ENCODE measurements around the gene ALG12. TPM values are rescaled to one million over a fixed set of nuclear protein-coding genes. Genes with fewer than 3 reads are reported as not detected.

ALG12 gene
- total and polyA plus RNA-seq, 2 of the 8 experiments (the other 6 are each of a cell fraction or from before 2014, with no cell fraction given): 13.4 to 22.5 TPM

DNA sequence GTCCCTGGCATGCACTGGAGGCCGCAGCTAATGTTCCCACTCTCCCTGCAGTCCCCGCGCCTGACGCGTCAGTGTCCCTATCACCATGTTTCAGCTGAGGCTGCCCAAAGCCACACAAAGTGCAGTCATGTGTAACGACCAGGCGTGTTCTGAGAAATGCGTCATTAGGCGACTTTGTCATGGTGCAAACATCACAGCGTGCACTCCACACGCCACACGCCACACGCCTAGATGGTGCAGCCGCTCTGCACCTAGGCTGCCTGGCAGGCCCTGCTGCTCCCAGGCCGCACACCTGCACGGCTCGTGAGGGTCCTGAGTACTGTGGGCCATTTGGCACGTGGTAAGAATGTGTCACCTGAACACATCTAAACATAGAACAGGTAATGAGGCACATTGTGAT lies 2.6 kb upstream of the ALG12 start:
- Histone ChIP-seq H3K79me1 (ENCODE audit: low read depth, low read length) (peaks cover 3% of the 10 kb centered on the region; the same call in 1 of the 2 replicates), H2BK120ac (replicated peaks; ENCODE audit: low read depth, low read length) (no peak overlapping the region), H3K9ac (replicated peaks in 1 of 4; ENCODE audit: extremely low read depth in 1 of 4, low read depth in 3 of 4, low read length in 3 of 4) (no peak overlapping the region), H2AK5ac (ENCODE audit: low read depth, low read length) (no peak overlapping the region), H3K9me3 (ENCODE audit: insufficient read depth in 2 of 2, low read depth in 1 of 2, low read length in 1 of 2) (no peaks in the 10 kb centered on the region), H2BK20ac (ENCODE audit: low read length) (no peak overlapping the region), H3K4ac (replicated peaks; ENCODE audit: insufficient read length, low read depth, low read length) (no peak overlapping the region), H3K4me2 (ENCODE audit: insufficient read depth in 1 of 2, low read depth in 2 of 2, low read length in 2 of 2) (no peak overlapping the region), H3K4me3 (ENCODE audit: extremely low read depth in 1 of 4, insufficient read depth in 2 of 4, low read depth in 3 of 4, low read length in 4 of 4) (no peak overlapping the region), H2AFZ (ENCODE audit: low read length) (no peak overlapping the region), H3K36me3 (ENCODE audit: control insufficient read depth in 2 of 4, insufficient read depth in 4 of 4, low read length in 3 of 4) (peaks cover 0 to 3% (median 2%) of the 10 kb centered on the region in 4 experiments; a peak in 1 of 8 replicates), H2BK12ac (ENCODE audit: low read depth, low read length) (no peak overlapping the region), H3K18ac (ENCODE audit: extremely low read depth, low read length) (no peak overlapping the region), H4K20me1 (replicated peaks in 1 of 2; ENCODE audit: control insufficient read depth in 1 of 2, insufficient read depth in 2 of 2, low read length in 2 of 2) (peaks cover 2 to 3% of the 10 kb centered on the region in 2 experiments), H3K4me1 (replicated peaks in 1 of 4; ENCODE audit: control insufficient read depth in 3 of 4, insufficient read depth in 4 of 4, low read length in 3 of 4) (peaks cover 0 to 10% (median 1%) of the 10 kb centered on the region in 4 experiments; a peak in 5 of 7 replicates), H3K23ac (ENCODE audit: insufficient read length) (no peak overlapping the region), H3K79me2 (ENCODE audit: control insufficient read depth in 1 of 2, insufficient read depth in 2 of 2, low read length in 2 of 2) (peaks cover 0 to 8% of the 10 kb centered on the region in 2 experiments; a peak in 1 of 4 replicates), H2BK5ac (ENCODE audit: low read depth, low read length) (peak overlapping the region; percentile 26; the same call in 1 of the 2 replicates), H3K27ac (ENCODE audit: low read depth, low read length) (no peak overlapping the region), H3K23me2 (ENCODE audit: low read depth, low read length) (peaks cover 9% of the 10 kb centered on the region; the same call in 1 of the 2 replicates), H3K27me3 (replicated peaks in 1 of 4; ENCODE audit: control insufficient read depth in 3 of 4, extremely low read depth in 1 of 4, insufficient read depth in 3 of 4, low read length in 3 of 4) (no peaks in the 10 kb centered on the region; a peak in 2 of 7 replicates), H3K56ac (replicated peaks; ENCODE audit: insufficient read length, low read depth, low read length) (no peak overlapping the region), H4K5ac (ENCODE audit: insufficient read length, low read depth, low read length) (no peak overlapping the region), H2BK15ac (ENCODE audit: low read length) (no peak overlapping the region), H4K91ac (replicated peaks; ENCODE audit: insufficient read length, low read length) (no peak overlapping the region), H4K8ac (ENCODE audit: extremely low read depth, insufficient read depth, low read length) (no peak overlapping the region), H3K14ac (ENCODE audit: insufficient read length) (no peak overlapping the region)
- 92% methylated on average over 18 of the region's 18 CpGs; no CpG with 5 or more reads in 1 of the 2 experiments for WGBS, 2 experiments (ENCODE audit: extremely low coverage in 1 of 2, insufficient coverage in 1 of 2, insufficient read length in 1 of 2, insufficient replicate concordance in 2 of 2, low coverage in 1 of 2, low lambda C conversion rate in 2 of 2, missing lambda C conversion rate in 1 of 2)
- ChIA-PET CTCF (ENCODE audit: partially characterized antibody) (interaction anchor here (0.9 to 2.0 kb wide), 2 partner anchors 10 to 110 kb away, joined by 4 to 7 read pairs; no protein-coding TSS in a partner anchor), POLR2A (ENCODE audit: partially characterized antibody) (interaction anchor here (0.8 kb wide), 1 partner anchor 40 kb away, joined by 3 read pairs; no protein-coding TSS in a partner anchor)
- FAIRE-seq: no peak
- DNase-seq (ENCODE audit: low read depth in 1 of 2, low spot score in 2 of 2): no peak
- TF ChIP-seq POLR2AphosphoS5 (IDR thresholded peaks at IDR 0.05; ENCODE audit: low read depth, low read length): no peak
- TF ChIP-seq HDAC2 (IDR thresholded peaks at IDR 0.05; ENCODE audit: borderline replicate concordance in 1 of 2, low read depth in 2 of 2, low read length in 2 of 2): no peak
- TF ChIP-seq SIN3A (conservative IDR thresholded peaks at IDR 0.05 in 1 of 2, IDR thresholded peaks at IDR 0.05 in 1 of 2; ENCODE audit: low read depth in 1 of 2, low read length in 2 of 2): no peak
- no peak for TF ChIP-seq MAFK (IDR thresholded peaks at IDR 0.05; ENCODE audit: low read depth, low read length)
- TF ChIP-seq ZNF274 (IDR thresholded peaks at IDR 0.05; ENCODE audit: borderline replicate concordance, extremely low read depth, low read length): no peak
- TF ChIP-seq CREB1 (IDR thresholded peaks at IDR 0.05): no peak
- no peak for TF ChIP-seq BACH1 (IDR thresholded peaks at IDR 0.05; ENCODE audit: low read length)
- TF ChIP-seq KDM5A (IDR thresholded peaks at IDR 0.05; ENCODE audit: low read length): no peak
- TF ChIP-seq CBX5 (IDR thresholded peaks at IDR 0.05; ENCODE audit: low read depth, low read length): no peak
- TF ChIP-seq BRCA1 (IDR thresholded peaks at IDR 0.05; ENCODE audit: low read depth, low read length): no peak
- TF ChIP-seq, protein P1, sequence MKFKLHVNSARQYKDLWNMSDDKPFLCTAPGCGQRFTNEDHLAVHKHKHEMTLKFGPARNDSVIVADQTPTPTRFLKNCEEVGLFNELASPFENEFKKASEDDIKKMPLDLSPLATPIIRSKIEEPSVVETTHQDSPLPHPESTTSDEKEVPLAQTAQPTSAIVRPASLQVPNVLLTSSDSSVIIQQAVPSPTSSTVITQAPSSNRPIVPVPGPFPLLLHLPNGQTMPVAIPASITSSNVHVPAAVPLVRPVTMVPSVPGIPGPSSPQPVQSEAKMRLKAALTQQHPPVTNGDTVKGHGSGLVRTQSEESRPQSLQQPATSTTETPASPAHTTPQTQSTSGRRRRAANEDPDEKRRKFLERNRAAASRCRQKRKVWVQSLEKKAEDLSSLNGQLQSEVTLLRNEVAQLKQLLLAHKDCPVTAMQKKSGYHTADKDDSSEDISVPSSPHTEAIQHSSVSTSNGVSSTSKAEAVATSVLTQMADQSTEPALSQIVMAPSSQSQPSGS (IDR thresholded peaks at IDR 0.05; ENCODE audit: low read length): no peak
- no peak for TF ChIP-seq TAF1 (IDR thresholded peaks at IDR 0.05; ENCODE audit: low read depth, low read length)
- TF ChIP-seq TCF12 (IDR thresholded peaks at IDR 0.05; ENCODE audit: low read depth, low read length): no peak

Measured in H1 (cell line).